ENCODE data around the gene SYT17.

SYT17 gene

DNA sequence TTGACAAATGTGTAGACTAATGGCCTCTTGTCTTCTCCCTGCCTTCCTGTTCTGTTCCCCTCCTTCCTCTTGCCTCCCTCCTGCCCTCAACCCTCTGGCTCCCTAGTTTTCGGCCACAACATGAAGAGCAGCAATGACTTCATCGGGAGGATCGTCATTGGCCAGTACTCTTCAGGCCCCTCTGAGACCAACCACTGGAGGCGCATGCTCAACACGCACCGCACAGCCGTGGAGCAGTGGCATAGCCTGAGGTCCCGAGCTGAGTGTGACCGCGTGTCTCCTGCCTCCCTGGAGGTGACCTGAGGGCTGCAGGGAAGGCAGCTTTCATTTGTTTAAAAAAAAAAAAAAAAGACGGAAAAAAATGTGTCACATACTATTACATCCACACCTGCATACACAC is 98.7 kb downstream of the SYT17 start:
- DNase-seq = no peak

DNA sequence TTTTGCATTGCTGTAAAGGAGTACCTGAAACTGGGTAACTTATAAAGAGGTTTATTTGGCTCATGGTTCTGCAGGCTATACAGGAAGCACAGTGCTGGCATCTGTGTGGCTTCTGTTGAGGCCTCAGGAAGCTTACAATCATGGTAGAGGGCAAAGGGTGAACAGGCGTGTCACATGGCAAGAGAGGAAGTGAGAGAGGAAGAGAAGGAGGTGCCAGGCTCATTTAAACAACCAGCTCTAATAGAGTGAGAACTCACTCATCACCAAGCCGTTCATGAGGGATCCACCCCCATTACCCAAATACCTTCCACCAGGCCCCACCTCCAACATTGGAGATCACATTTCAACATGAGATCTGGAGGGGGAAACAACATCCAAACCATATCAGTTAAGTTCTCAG is 101.1 kb downstream of the SYT17 start:
- no peak for DNase-seq

DNA sequence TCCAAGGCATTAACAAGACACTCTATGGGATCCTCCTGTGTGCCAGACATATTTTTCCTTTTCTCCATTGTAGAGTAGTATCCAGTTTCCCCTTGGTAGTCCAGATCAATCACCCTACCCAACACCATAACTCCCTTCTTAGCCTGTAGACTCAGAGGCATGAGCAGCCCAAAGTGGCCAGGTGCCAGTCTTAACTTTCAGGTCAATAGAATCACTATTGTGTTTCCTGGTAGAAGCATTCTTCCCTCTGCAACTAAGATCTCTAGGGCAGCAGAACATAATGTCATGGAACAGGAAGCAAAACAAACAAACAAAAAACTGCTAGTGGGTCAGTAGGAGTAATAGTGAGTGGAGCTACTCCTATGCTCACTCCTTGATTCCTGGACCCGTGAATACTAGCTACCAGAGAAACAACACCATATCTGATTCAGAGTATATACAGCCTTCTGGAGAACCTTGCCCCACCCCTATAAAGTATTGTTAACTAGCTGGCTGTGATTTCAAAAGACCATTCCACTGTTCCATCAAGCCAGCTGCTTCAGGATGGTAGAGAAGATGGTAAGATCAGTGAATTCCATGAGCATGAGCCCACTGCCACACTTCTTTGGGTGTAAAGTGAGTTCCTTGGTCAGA is 106.2 kb downstream of the SYT17 start:
- DNase-seq = no peak

DNA sequence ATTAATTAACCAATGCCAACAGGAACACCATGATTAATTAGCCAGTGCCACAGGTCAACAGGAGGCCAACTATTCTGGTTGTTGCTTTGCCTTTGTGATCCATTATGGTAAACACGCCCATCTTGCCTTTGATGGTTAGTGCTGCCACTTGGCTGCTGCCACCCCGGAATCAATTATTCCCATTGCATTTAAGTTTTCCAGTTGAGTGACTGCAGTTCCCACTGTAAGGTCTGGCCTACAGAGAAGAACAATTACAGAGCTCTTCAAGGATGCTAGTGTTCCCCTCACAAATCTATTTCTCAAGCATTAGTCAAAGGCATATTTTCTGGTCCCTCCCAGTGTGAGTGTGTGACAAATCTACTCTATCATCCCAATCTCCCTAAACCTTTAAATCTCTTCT is 110.4 kb downstream of the SYT17 start:
- DNase-seq = no peak

- DNase-seq = no peak
Measured at GRCh38 chr16:19281246-19281645, 113.2 kb downstream of the SYT17 start.

- no peak for DNase-seq
Measured at GRCh38 chr16:19282101-19282500, 114.1 kb downstream of the SYT17 start.

DNA sequence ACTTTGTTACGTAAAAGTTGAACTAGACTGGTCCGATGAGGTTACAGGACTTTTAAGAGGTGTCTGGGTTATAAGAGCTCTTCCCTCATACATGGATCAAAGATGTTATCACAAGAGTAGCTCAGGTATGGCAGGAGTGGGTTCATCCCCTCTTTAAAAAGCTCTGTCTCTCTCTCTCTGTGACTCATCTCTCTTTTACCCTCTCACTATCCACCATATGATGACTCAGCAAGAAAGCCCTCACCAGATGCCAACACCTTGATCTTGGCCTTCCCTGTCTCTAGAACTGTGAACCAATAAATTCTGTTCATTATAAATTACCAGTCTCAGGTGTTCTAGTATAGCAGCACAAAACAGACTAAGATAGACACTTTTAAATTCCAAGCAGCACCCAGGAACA is 115.6 kb downstream of the SYT17 start:
- DNase-seq = no peak

- no peak for DNase-seq
Measured at GRCh38 chr16:19284207-19284606, 116.2 kb downstream of the SYT17 start.

GRCh38 chr16:19285431-19285830 is 117.4 kb downstream of the SYT17 start, which contains the start of gene CLEC19A:
TSS of gene CLEC19A (plus strand) at chr16:19285731. CDS start at chr16:19285852, 121 bp downstream.
- no peak for DNase-seq

GRCh38 chr16:19286827-19287226 is 118.8 kb downstream of the SYT17 start:
- DNase-seq = no peak

DNA sequence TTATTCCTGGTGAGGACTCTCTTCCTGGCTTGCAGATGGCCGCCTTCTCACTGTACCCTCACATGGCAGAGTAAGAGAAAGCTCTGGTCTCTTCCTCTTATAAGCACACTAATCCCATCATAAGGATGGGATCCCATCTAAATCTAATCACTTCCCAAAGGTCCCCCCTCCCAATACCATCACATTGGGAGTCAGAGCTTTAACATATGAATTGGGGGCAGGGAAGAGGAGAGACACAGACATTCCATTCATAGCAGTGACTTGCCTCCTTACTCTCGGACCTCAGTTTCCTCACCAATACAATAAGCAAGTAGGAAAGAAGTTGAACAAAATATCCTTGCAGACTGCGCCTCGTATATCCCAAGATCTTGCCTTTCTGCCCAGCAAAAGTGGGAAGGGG is 119.2 kb downstream of the SYT17 start:
- DNase-seq = no peak

DNA sequence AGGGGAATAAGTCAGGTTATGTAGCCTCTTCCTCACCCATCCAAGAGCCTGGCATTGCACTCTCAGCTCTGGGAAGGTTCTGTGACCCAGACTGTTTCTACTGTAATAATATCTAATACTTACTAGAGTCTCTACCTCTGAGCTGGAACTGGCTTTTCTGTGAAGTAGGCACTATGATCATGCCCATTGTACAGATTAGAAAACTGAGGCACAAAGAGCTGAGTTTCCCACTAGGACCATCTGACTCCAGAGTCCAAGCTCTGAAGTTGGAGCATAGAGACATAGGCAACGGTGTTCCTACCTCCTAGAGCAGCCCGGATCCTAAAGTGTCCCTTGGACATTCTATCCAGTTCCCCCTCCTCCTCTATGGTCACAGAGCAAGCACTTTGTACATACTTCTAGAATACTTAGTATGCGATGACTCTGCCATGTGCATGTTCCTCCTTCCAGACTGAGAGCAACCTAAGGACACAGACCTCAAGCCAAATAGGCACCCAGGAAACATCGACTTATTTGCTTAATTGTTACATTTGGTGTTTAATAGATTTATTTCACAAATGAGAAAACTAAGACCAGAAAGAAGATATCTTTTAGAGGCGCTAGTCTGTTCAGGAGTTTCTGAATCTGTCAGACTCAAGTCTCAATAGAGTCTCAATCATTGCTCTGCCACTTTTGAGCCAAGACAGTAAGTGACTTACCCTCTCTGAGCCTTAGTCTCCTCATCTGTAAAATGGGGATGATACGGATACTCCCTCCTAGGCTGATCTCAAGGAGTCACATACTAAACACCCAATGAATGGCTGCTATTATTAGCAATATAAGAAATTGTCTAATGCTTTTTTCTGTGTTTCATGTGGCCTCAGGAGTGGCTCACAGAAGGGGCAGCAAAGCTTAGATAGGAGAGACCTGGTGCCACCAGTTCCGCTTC is 121.1 kb downstream of the SYT17 start:
- no peak for DNase-seq

DNA sequence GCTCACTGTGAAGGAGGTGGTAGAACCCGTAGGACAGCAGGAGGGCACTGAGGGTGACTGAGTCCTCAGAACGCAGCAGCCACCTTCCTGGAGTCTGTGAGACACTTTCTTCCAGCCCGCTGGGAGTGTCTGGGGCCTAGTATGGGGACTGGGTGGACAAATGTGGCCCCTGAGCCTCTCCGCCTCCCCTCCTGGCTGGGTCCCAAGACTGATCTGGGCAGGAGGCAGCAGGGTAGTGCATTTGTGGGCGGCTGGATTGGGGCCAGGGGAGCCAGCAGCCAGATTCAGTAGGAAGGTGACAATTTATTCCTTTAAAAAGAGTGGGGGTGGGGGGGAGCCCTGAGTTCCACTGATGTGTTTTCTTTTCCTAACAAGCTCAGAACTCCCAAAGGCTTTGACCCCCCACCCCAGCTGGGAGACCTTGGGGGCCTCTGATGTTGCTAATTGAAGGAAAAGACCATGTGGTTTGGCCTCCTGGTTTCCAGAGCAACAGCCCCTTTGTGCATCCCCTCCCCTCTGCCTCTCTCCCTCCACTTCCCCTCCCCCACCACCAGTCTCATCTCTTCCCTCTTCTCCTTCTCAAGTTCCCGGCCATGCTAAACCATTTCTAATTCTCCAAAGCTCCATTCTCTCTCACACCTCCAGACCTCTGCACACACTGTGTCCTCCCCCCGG is 121.9 kb downstream of the SYT17 start:
- DNase-seq = no peak

GRCh38 chr16:19290860-19291259 is 122.8 kb downstream of the SYT17 start:
- no peak for DNase-seq

DNA sequence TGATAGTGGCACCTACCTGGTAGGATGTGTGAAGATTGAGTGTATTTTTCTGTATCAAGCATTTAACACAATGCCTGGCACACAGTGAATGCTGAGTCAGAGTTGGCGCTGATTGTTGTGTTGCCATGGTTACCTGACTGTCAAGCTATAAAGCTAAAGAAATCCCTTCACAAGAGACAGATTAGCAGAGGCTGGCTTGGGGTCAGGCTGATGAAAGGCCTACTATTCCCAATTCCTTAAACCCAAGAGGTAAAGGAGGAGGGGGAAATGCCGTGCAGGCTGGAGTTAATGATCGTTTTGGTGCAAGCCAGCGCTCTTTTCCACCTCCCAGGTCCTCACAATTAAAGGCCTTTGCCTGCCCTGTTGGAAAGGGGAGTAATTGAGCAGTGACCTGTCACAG is 123.4 kb downstream of the SYT17 start:
- no peak for DNase-seq

GRCh38 chr16:19292186-19292585 is 124.1 kb downstream of the SYT17 start:
- no peak for DNase-seq

DNA sequence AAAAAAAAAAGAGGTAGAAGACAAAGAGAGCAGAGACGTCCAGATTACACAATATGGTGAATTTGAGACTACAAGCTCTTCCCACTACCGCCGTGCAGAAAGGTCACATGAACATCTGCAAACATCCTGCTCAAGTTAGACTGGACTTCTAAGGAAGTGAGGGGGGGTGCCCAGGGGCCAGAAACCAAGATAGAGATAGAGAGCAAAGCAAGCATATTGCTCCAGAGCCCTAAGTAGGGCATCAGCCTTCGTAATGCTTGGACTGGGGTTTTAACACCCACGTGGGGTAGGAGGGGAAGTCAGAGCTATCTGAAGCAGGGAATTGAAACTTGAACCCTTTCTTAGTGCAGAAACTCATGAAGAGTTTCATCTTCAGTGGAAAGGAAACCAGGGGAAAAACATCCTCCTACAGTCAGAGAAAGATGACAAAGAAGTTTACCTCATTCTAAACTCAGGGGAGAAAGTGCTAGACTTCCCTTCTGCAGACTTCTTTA is 126.2 kb downstream of the SYT17 start:
- DNase-seq = no peak

GRCh38 chr16:19295393-19295792 is 127.4 kb downstream of the SYT17 start:
- no peak for DNase-seq

DNA sequence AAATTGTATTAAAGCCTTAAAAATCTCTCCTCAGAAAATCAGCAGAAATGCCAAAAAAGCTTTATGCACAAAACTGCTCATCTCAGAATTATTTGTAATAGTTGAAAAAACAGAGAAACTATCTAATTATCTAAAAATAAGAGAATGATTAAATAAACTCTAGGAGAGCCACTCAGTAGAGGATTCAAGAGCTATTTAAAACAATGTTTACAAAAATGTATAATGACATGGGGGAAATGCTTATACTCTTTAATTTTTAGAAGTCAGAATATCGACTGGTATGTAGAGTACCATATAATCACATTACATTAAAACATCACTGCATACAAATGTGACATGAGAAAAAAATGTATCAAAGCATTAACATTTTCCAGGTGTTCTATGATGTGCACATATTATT is 129.4 kb downstream of the SYT17 start:
- DNase-seq = no peak

- DNase-seq = no peak
Measured at GRCh38 chr16:19299565-19299964, 131.5 kb downstream of the SYT17 start.

DNA sequence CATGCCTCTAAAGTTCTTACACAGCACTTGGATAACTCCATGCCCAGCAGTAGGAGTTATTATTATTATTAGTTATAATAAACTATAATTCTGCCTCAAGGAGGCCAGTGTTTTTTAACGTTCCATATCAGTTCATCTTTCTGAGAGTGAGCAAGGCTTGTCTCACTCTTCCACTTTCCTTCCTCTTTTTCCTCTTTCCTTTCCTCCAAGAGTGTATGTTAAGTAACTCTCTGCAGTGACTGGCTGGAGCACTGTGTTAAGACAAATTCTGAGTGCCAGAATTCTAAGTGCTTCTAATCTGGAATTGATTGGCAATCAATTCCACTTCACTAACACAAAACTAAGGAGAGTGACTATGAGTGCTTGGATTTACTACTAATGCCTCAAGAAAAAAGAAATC is 133.9 kb downstream of the SYT17 start:
- DNase-seq = no peak

DNA sequence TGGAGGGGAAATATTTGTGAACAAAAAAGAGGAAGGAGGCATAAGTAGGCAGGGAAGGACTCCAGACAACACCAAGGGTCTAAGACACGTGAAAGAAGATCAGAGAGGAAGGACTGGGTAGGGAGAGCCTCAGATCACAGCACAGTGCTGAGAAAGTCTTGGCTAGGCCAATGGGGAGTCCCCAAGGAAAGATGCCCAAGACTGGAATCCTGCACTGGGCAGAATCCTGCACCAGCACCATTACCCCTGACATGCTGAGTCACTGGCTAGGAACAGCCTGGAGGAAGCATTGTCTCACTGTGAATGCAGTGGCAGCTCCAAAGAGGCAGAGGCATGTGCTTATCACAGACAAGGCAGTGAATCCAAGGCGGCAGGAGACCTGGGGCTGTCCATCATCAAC is 136.7 kb downstream of the SYT17 start:
- no peak for DNase-seq

DNA sequence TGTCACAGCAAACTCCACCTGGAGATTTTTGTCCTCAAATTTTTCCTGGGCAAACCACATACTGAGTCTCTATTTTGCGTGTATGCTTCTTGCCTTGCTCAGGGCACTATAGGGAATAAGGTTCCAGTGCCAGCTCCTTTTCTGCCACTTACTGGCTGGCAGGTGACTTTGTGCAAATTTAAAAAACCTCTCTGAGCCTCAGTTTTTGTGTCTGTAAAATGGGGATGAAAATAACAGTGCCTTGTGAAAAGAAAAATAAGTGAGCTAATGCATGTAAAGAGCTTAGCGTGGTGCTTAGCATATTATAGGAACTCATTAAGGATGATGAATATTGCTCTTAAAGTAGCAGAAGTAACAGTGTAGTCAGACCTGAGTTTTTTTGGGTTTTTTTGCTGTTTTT is 137.4 kb downstream of the SYT17 start:
- no peak for DNase-seq

Data from NCI-H526 treated with DMSO at 0.1 percent for 48 hours (cell line).